HepG2 (cell line): ENCODE data around the gene ZNF584. TPM values are rescaled to one million over a fixed set of nuclear protein-coding genes. Genes with fewer than 3 reads are reported as not detected.

Source experiments
- ESRRA ChIP-seq: sonication (generic); formaldehyde crosslinking; IDR thresholded peaks from 2 replicates; pipeline ENCODE4 v1.5.1; 2020; ENCODE audit warnings: mild to moderate bottlenecking, low read depth, missing genetic modification reagents
- HMG20B ChIP-seq: conservative IDR thresholded peaks from 2 replicates; pipeline ENCODE4 v1.6.1; 2016; ENCODE audit warnings: missing genetic modification reagents, missing compliant biosample characterization
- HMGXB4 ChIP-seq, 2 experiments: sonication (generic) in 1 of 2; formaldehyde crosslinking in 1 of 2; IDR thresholded peaks; 2 replicates each; pipeline versions ENCODE4 v1.4.0 to v1.6.1; 2018 to 2020; ENCODE audit warnings: missing genetic modification reagents in 2 of 2, borderline replicate concordance in 1 of 2, low read depth in 1 of 2, mild to moderate bottlenecking in 1 of 2, missing biosample characterization in 1 of 2
- MED8 ChIP-seq: sonication (generic); formaldehyde crosslinking; IDR thresholded peaks from 2 replicates; pipeline ENCODE4 v1.8.1; 2023; ENCODE audit warnings: mild to moderate bottlenecking, missing genetic modification reagents; ENCODE audit not compliant: insufficient replicate concordance
- MIXL1 ChIP-seq: IDR thresholded peaks from 2 replicates; pipeline ENCODE4 v1.6.1; 2016
- NR0B2 ChIP-seq: sonication (generic); formaldehyde crosslinking; IDR thresholded peaks from 2 replicates; pipeline ENCODE4 v1.4.0; 2020; ENCODE audit warnings: mild to moderate bottlenecking, missing genetic modification reagents
- SOX5 ChIP-seq: IDR thresholded peaks from 2 replicates; pipeline ENCODE4 v1.6.1; 2016; ENCODE audit warnings: borderline replicate concordance
- SP2 ChIP-seq: sonication (generic); formaldehyde crosslinking; IDR thresholded peaks from 2 replicates; pipeline ENCODE4 v1.5.1; 2020; ENCODE audit warnings: mild to moderate bottlenecking, missing genetic modification reagents
- SRY ChIP-seq: sonication (generic); formaldehyde crosslinking; IDR thresholded peaks from 2 replicates; pipeline ENCODE4 v1.8.0; 2022; ENCODE audit warnings: mild to moderate bottlenecking, missing genetic modification reagents
- TARDBP ChIP-seq: sonication (generic); formaldehyde crosslinking; IDR thresholded peaks from 2 replicates; pipeline ENCODE4 v1.8.0; 2022; ENCODE audit warnings: mild to moderate bottlenecking, missing genetic modification reagents
- ZBTB7B ChIP-seq: sonication (generic); formaldehyde crosslinking; IDR thresholded peaks from 2 replicates; pipeline ENCODE4 v1.4.0; 2020; ENCODE audit warnings: missing genetic modification reagents
- ZC3H4 ChIP-seq: sonication (generic); formaldehyde crosslinking; IDR thresholded peaks from 2 replicates; pipeline ENCODE4 v1.4.0; 2020; ENCODE audit warnings: missing genetic modification reagents, borderline replicate concordance
- ZFY ChIP-seq: sonication (generic); formaldehyde crosslinking; IDR thresholded peaks from 2 replicates; pipeline ENCODE4 v1.4.0; 2020; ENCODE audit warnings: missing genetic modification reagents
- ZNF333 ChIP-seq: sonication (generic); formaldehyde crosslinking; IDR thresholded peaks from 2 replicates; pipeline ENCODE4 v1.4.0; 2020; ENCODE audit warnings: mild to moderate bottlenecking, missing genetic modification reagents, borderline replicate concordance
- polyA plus RNA-seq, 8 experiments: library from polyadenylated mRNA; depleted of rRNA in 3 of 8; stranded (reverse) in 7 of 8; unstranded in 1 of 8; fragments of >200 nt; fragmentation: Illumina TruSeq in 4 of 8; extraction: Trizol in 4 of 8; gene quantifications; 2 replicates each; pipeline versions ENCODE4 v1.2.1 to v1.2.3, GENCODE V29; 2011 to 2016; ENCODE audit warnings: low read depth in 4 of 8, missing spikeins in 1 of 8, mixed read lengths in 1 of 8; ENCODE audit not compliant: insufficient read depth in 1 of 8
- total RNA-seq, 5 experiments: library from RNA; depleted of rRNA; stranded (reverse); fragments of >200 nt; fragmentation: Illumina TruSeq; extraction: Trizol; gene quantifications; 2 replicates each; pipeline ENCODE4 v1.2.3, GENCODE V29; 2016; ENCODE audit warnings: low read depth in 1 of 5
- TF ChIP-seq, protein P1 (sequence below), 2 experiments: fragments of 450-650 bp in 1 of 2; sonication (generic) in 1 of 2; formaldehyde crosslinking; IDR thresholded peaks; 2 replicates each; pipeline versions ENCODE4 v1.5.0 to v1.8.0; 2020 to 2022; ENCODE audit warnings: mild to moderate bottlenecking in 1 of 2, missing genetic modification reagents in 1 of 2
- TF ChIP-seq, protein P2 (sequence below): sonication (generic); formaldehyde crosslinking; IDR thresholded peaks from 2 replicates; pipeline ENCODE4 v1.4.0; 2020; ENCODE audit warnings: missing genetic modification reagents, borderline replicate concordance
- TF ChIP-seq, protein P3 (sequence below): IDR thresholded peaks from 2 replicates; pipeline ENCODE4 v1.6.1; 2012; ENCODE audit warnings: low read length, improper control_type of control experiment
- TF ChIP-seq, protein P4 (sequence below): sonication (generic); formaldehyde crosslinking; IDR thresholded peaks from 2 replicates; pipeline ENCODE4 v1.5.1; 2020; ENCODE audit warnings: missing genetic modification reagents, mild to moderate bottlenecking, borderline replicate concordance

Gene ZNF584
- total and polyA plus RNA-seq, 2 of the 13 experiments (the other 11 are each of a cell fraction or from before 2014, with no cell fraction given), result 2.4 to 7.0 TPM

DNA sequence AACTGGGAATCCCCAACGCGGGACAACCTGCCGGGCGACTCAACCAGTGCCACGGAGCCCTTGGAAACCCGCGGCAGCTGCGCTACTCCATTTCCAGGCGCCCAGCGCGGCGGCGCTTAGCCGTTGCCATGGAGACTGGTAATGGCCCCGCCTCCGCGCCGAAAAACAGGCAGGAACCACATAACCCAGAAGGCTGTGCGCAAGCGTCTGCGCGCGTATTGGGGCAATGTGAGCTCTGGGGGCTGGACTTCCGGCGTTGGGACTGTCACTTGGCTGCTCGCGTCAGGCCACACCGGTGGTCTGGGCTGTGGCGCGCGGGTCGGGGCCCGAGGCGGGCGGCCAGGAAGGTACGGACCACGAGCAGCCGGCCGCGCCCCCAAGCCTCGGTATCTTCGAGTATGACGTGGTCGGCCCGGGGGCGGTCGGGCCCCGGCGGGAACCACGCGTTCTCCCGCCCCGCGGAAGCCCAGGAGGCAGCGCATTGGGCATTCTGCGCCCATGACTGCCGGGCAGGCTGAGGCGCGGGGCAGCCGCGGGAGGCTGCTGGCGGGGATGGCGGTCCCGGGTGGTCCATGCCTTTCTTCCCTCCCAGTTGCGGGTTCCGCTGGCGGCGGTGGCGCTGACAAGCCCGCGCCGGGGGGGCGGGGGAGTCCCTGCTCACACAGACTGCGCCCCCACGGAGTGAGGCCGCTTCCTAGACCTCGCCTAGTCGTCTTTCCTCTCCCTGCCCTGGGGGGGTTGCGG, 43.1 kb downstream of the ZNF584 start, which contains the start of gene ZNF324B (continued):
- TF ChIP-seq SP2 (CRISPR knock-in tag) (peak; percentile 96), ZC3H4 (CRISPR knock-in tag) (no peak), HMG20B (CRISPR knock-in tag) (no peak), MED8 (CRISPR knock-in tag) (no peak), ZFY (CRISPR knock-in tag) (peak; percentile 82), ZBTB7B (CRISPR knock-in tag) (0 out of 2 replicates have a peak, but pooled peaks have one; percentile 30), SOX5 (CRISPR knock-in tag) (no peak; the same call in 1 of the 2 replicates), SRY (CRISPR knock-in tag) (no peak), TARDBP (no peak), ESRRA (CRISPR knock-in tag) (no peak), ZNF333 (CRISPR knock-in tag) (no peak), HMGXB4 (CRISPR knock-in tag; IDR thresholded peaks at IDR 0.05; ENCODE audit: borderline replicate concordance in 1 of 2, low read depth in 1 of 2) (0 out of 4 replicates have a peak, but pooled peaks of 1 of the 2 experiments have one; percentile 26), MIXL1 (CRISPR knock-in tag) (no peak), NR0B2 (no peak; the same call in 1 of the 2 replicates)
- TF ChIP-seq, protein P1, sequence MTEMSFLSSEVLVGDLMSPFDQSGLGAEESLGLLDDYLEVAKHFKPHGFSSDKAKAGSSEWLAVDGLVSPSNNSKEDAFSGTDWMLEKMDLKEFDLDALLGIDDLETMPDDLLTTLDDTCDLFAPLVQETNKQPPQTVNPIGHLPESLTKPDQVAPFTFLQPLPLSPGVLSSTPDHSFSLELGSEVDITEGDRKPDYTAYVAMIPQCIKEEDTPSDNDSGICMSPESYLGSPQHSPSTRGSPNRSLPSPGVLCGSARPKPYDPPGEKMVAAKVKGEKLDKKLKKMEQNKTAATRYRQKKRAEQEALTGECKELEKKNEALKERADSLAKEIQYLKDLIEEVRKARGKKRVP (CRISPR knock-in tag; IDR thresholded peaks at IDR 0.05), result peak in 1 of 2 experiments; percentile 55; a peak in 1 of 4 replicates
- TF ChIP-seq, protein P2, sequence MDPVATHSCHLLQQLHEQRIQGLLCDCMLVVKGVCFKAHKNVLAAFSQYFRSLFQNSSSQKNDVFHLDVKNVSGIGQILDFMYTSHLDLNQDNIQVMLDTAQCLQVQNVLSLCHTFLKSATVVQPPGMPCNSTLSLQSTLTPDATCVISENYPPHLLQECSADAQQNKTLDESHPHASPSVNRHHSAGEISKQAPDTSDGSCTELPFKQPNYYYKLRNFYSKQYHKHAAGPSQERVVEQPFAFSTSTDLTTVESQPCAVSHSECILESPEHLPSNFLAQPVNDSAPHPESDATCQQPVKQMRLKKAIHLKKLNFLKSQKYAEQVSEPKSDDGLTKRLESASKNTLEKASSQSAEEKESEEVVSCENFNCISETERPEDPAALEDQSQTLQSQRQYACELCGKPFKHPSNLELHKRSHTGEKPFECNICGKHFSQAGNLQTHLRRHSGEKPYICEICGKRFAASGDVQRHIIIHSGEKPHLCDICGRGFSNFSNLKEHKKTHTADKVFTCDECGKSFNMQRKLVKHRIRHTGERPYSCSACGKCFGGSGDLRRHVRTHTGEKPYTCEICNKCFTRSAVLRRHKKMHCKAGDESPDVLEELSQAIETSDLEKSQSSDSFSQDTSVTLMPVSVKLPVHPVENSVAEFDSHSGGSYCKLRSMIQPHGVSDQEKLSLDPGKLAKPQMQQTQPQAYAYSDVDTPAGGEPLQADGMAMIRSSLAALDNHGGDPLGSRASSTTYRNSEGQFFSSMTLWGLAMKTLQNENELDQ (CRISPR knock-in tag), result no peak
- TF ChIP-seq, protein P3, sequence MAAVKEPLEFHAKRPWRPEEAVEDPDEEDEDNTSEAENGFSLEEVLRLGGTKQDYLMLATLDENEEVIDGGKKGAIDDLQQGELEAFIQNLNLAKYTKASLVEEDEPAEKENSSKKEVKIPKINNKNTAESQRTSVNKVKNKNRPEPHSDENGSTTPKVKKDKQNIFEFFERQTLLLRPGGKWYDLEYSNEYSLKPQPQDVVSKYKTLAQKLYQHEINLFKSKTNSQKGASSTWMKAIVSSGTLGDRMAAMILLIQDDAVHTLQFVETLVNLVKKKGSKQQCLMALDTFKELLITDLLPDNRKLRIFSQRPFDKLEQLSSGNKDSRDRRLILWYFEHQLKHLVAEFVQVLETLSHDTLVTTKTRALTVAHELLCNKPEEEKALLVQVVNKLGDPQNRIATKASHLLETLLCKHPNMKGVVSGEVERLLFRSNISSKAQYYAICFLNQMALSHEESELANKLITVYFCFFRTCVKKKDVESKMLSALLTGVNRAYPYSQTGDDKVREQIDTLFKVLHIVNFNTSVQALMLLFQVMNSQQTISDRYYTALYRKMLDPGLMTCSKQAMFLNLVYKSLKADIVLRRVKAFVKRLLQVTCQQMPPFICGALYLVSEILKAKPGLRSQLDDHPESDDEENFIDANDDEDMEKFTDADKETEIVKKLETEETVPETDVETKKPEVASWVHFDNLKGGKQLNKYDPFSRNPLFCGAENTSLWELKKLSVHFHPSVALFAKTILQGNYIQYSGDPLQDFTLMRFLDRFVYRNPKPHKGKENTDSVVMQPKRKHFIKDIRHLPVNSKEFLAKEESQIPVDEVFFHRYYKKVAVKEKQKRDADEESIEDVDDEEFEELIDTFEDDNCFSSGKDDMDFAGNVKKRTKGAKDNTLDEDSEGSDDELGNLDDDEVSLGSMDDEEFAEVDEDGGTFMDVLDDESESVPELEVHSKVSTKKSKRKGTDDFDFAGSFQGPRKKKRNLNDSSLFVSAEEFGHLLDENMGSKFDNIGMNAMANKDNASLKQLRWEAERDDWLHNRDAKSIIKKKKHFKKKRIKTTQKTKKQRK, result no peak
- TF ChIP-seq, protein P4, sequence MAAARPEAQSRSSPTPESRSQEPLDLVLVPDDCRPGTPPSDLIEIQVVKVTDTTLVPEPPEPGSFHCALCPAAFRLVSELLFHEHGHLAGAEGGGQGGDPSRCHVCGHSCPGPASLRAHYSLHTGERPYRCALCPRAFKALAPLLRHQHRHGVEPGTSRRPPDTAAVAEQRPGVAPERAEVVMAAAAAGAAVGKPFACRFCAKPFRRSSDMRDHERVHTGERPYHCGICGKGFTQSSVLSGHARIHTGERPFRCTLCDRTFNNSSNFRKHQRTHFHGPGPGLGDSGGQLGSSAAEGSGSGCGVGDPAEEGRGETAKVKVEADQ (CRISPR knock-in tag), result no peak
